ENCODE measurements around the gene P4HA3. TPM values are rescaled to one million over a fixed set of nuclear protein-coding genes. Genes with fewer than 3 reads are reported as not detected.

P4HA3 gene
- total RNA-seq, 2 experiments from 2014 or later = not detected

DNA sequence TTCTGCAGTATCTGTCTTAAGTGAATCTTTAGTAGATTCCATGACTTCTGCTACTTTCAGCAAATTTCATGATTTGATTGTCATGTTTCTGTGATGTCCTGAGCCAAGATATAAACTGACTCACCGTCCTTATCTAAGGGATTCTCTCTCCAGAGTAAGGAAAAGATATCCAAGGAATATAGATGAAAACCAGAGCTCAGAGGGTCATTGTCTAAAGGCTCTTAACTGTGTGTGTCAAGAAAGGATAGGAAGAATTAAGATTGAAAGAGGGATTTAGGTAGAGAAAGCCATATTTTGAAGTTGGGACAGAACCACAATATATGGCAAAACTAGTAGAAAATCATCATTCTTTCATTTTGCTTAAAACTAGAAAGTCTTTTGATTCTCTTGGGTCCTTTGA, 89.6 kb downstream of the P4HA3 start:
- Mint-ChIP-seq H3K4me1 (ENCODE audit: low read depth) (no peaks in the 10 kb centered on the region), H3K27me3 (ENCODE audit: low read depth) (no peaks in the 10 kb centered on the region), H3K27ac (no peak overlapping the region), H3K36me3 (ENCODE audit: low read depth) (peaks cover 17% of the 10 kb centered on the region), H3K9me3 (ENCODE audit: insufficient read depth) (no peaks in the 10 kb centered on the region), H3K4me3 (no peak overlapping the region)
- ChIA-PET POLR2A (no interaction called here), CTCF (interaction anchor here (1.1 kb wide), 1 partner anchor 232 kb away, joined by 3 read pairs; no protein-coding TSS in a partner anchor)
- ATAC-seq (no peak), DNase-seq (no peak)

DNA sequence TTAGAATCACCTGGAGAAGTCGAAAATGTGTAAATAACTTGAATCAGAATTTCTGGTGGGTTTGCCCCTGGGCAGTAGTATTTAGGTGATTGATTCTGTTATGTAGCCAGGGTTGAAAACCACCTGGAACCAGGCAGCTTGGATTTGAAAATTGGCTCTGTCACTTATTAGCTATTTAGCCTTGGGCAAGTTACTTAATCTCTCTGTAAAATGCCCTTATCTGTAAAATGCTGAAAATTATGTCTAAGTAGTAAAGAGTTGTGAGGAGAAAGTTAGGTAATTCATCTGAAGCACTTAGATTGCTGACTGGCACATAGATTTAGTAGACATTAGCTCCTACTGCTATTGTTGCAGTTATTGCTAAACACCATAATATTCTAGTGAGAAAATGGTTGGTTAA, 91.1 kb downstream of the P4HA3 start:
- Mint-ChIP-seq H3K9me3 (ENCODE audit: insufficient read depth) (no peaks in the 10 kb centered on the region), H3K27ac (no peak overlapping the region), H3K27me3 (ENCODE audit: low read depth) (no peaks in the 10 kb centered on the region), H3K36me3 (ENCODE audit: low read depth) (peaks cover 22% of the 10 kb centered on the region), H3K4me3 (no peak overlapping the region), H3K4me1 (ENCODE audit: low read depth) (no peaks in the 10 kb centered on the region)
- ATAC-seq = no peak
- ChIA-PET POLR2A (no interaction called here), CTCF (interaction anchor here (1.1 kb wide), 1 partner anchor 233 kb away, joined by 3 read pairs; no protein-coding TSS in a partner anchor)
- no peak for DNase-seq

Other genes with a start within 250 kb of the P4HA3 start
- gene C2CD3, start 140.6 kb downstream of the P4HA3 start, total RNA-seq = 10 to 100 TPM; 36.0 to 44.2 TPM
- gene PPME1, start 140.4 kb downstream of the P4HA3 start, total RNA-seq = 10 to 100 TPM; 28.6 to 29.6 TPM
- gene PGM2L1, start 86.8 kb upstream of the P4HA3 start, total RNA-seq = 1 to 10 TPM; 6.1 to 6.5 TPM
- not detected for gene KCNE3, start 155.9 kb upstream of the P4HA3 start, total RNA-seq
- gene LIPT2, start 182.1 kb upstream of the P4HA3 start, total RNA-seq = 1 to 10 TPM; 3.1 to 4.4 TPM

All from activated CD8-positive, alpha-beta T cell treated with anti-CD3 and anti-CD28 coated beads, Interleukin-2, amount 10 ng/mL, durations not matched to agents 7 days and 5 days (primary cell).